Psoas muscle (tissue), 8 donors: ENCODE results near the gene MRTFB. TPM values are rescaled to one million over a fixed set of nuclear protein-coding genes. Genes with fewer than 3 reads are reported as not detected.

ENCODE experiments used
- ATAC-seq, 4 donors: fragments of 200-7000 bp; cut with Tn5 transposase; one replicate each; pipeline ENCODE4 v1.9.1; 2020; ENCODE audit warnings: moderate library complexity in 3 of 4, mild to moderate bottlenecking in 2 of 4
- DNase-seq, 2 donors: peaks; one replicate each; pipeline ENCODE4 v3.0.0-alpha.2; 2020
- H3K27ac ChIP-seq: fragments of 200-600 bp; one replicate; pipeline ENCODE4 v1.8.0; 2022
- H3K27me3 ChIP-seq, 3 donors: fragments of 200-600 bp in 1 of 3; one replicate each; pipeline versions ENCODE4 v1.6.1 to v1.8.0; 2013 to 2022; ENCODE audit warnings: low read length in 2 of 3, mild to moderate bottlenecking in 2 of 3, moderate library complexity in 1 of 3; ENCODE audit not compliant: insufficient read depth in 3 of 3
- H3K36me3 ChIP-seq, 2 donors: fragments of 200-600 bp in 1 of 2; one replicate each; pipeline versions ENCODE4 v1.6.1 to v1.8.0; 2013 to 2022; ENCODE audit warnings: low read depth in 1 of 2, mild to moderate bottlenecking in 1 of 2, moderate library complexity in 1 of 2; ENCODE audit not compliant: insufficient read depth in 1 of 2
- H3K4me1 ChIP-seq: fragments of 200-600 bp; one replicate; pipeline ENCODE4 v1.8.0; 2022
- H3K4me3 ChIP-seq: fragments of 200-600 bp; one replicate; pipeline ENCODE4 v1.8.0; 2022; ENCODE audit warnings: mild to moderate bottlenecking
- H3K9me3 ChIP-seq: fragments of 200-600 bp; one replicate; pipeline ENCODE4 v1.8.0; 2022
- CTCF ChIP-seq: fragments of 200-600 bp; IDR thresholded peaks from one replicate; pipeline ENCODE4 v1.8.0; 2022; ENCODE audit warnings: antibody characterized with exemption
- WGBS, 3 donors: extraction: QIAGEN DNeasy Blood & Tissue Kit; methylation state at CpG; one replicate each; pipeline versions ENCODE4 v1.1.6 to v1.1.7; 2013; 5-methylcytosine and 5-hydroxymethylcytosine counted together
- intact Hi-C, 2 donors: fragments of 100-400 bp; cut with DNase I; formaldehyde crosslinking; loops; one replicate each; pipeline versions ENCODE4 v1.11.0 to v1.14.2; 2022
- polyA plus RNA-seq, 3 donors: library from polyadenylated mRNA; stranded (reverse); fragments of 200-250 nt; gene quantifications; one replicate each; pipeline ENCODE4 v1.2.3, GENCODE V29; 2013
- total RNA-seq, 4 donors: library from RNA; stranded (reverse); fragmentation: NEBNext Ultra II Directional in 2 of 4; extraction: Animal tissue kit (Norgen Biotek cat#: 25700) in 2 of 4; gene quantifications; one replicate each; pipeline versions ENCODE4 v1.2.1 to v1.2.4, GENCODE V29; 2021 to 2023
- donor health status: healthy with polysubstance abuse.
- donor health status: DM: no; HTN: no; CAD: no; lungs with moderate emphysema.
- donor health status: Bipolar disorder and iron deficiency.
- donor health status: healthy.
- donor health status: DM: yes; HTN: yes; CAD: no.
- donor health status: DM: no; HTN: no; CAD: no.
- donor health status: DM: no; HTN: no; CAD: no.
- donor health status: DM: yes; HTN: yes; CAD: no.

The MRTFB gene
- total and polyA plus RNA-seq, 7 donors: 2.7 to 26.3 (median 14.1) TPM

- Histone ChIP-seq H3K27me3 (no peaks in the 10 kb centered on the region), H3K4me1 (peaks cover 20% of the 10 kb centered on the region), H3K9me3 (no peaks in the 10 kb centered on the region), H3K4me3 (no peak overlapping the region), H3K27ac (no peak overlapping the region), H3K36me3 (no peaks in the 10 kb centered on the region)
- DNase-seq (no peak), ATAC-seq (no peak)
- intact Hi-C loops: no loop called here
- TF ChIP-seq CTCF: no peak
Measured at GRCh38 chr16:14196539-14196938, 125.4 kb downstream of the MRTFB start.

- Histone ChIP-seq H3K9me3 (no peaks in the 10 kb centered on the region), H3K4me3 (no peak overlapping the region), H3K36me3 (no peaks in the 10 kb centered on the region), H3K4me1 (peaks cover 15% of the 10 kb centered on the region), H3K27me3 (no peaks in the 10 kb centered on the region), H3K27ac (no peak overlapping the region)
- ATAC-seq (no peak), DNase-seq (no peak)
- intact Hi-C loops: no loop called here
- no peak for TF ChIP-seq CTCF
Measured at GRCh38 chr16:14198012-14198411, 126.9 kb downstream of the MRTFB start.

GRCh38 chr16:14198572-14198971, 127.5 kb downstream of the MRTFB start:
- 74 to 93% (median 80%) methylated on average over 1 of the region's 1 CpG for WGBS, 3 donors
- no peak for DNase-seq
- H3K4me1 ChIP-seq: peaks cover 14% of the 10 kb centered on the region
- H3K27ac ChIP-seq: peak overlapping the region; percentile 34
- H3K27me3 ChIP-seq: no peaks in the 10 kb centered on the region
- intact Hi-C loops: no loop called here
- no peak for ATAC-seq
- H3K36me3 ChIP-seq: no peaks in the 10 kb centered on the region
- H3K4me3 ChIP-seq: no peak overlapping the region
- no peak for TF ChIP-seq CTCF
- no peaks in the 10 kb centered on the region for H3K9me3 ChIP-seq

- ATAC-seq (peak in 2 of 4 donors; percentile 24 to 66), DNase-seq (no peak)
- H3K9me3 ChIP-seq: no peaks in the 10 kb centered on the region
- no peaks in the 10 kb centered on the region for H3K27me3 ChIP-seq
- H3K36me3 ChIP-seq: no peaks in the 10 kb centered on the region
- H3K27ac ChIP-seq: peak overlapping the region; percentile 34
- intact Hi-C loops: no loop called here
- peaks cover 14% of the 10 kb centered on the region for H3K4me1 ChIP-seq
- WGBS, 3 donors: 43 to 62% (median 50%) methylated on average over 4 of the region's 4 CpGs
- no peak overlapping the region for H3K4me3 ChIP-seq
- TF ChIP-seq CTCF: no peak
Measured at GRCh38 chr16:14199199-14199598, 128.1 kb downstream of the MRTFB start.

- Histone ChIP-seq H3K36me3 (no peaks in the 10 kb centered on the region), H3K4me3 (no peak overlapping the region), H3K27me3 (no peaks in the 10 kb centered on the region), H3K9me3 (no peaks in the 10 kb centered on the region), H3K4me1 (peaks cover 14% of the 10 kb centered on the region), H3K27ac (peak overlapping the region; percentile 34)
- no peak for TF ChIP-seq CTCF
- intact Hi-C loops: loop anchor here in 1 of 2 donors (5.0 kb wide), 1 partner anchor 257 kb away; no protein-coding TSS in a partner anchor
- DNase-seq (no peak), ATAC-seq (no peak)
- WGBS, 3 donors: 94 to 100% (median 96%) methylated on average over 1 of the region's 1 CpG
Measured at GRCh38 chr16:14199624-14200023, 128.5 kb downstream of the MRTFB start.
